Skin epidermis (tissue), 12 donors: ENCODE results near the gene RNF183.
A peak's percentile ranks its signal among the peaks of the same experiment; 100 is the strongest.
"Not testable (repeated sequence)": the region's sequence is repeated elsewhere in the genome, so short reads cannot be mapped to it uniquely, and the experiment has no call there.

Experiments used
- H3K27ac ChIP-seq, 21 experiments: fragments of 200-600 bp; sonication (generic) in 11 of 21; one replicate each; pipeline ENCODE4 v1.5.0; 2020; ENCODE audit warnings: mild to moderate bottlenecking in 3 of 21, inconsistent platforms in 2 of 21, moderate library complexity in 2 of 21
- H3K4me3 ChIP-seq, 7 experiments: fragments of 200-600 bp; sonication (generic) in 2 of 7; one replicate each; pipeline ENCODE4 v1.5.0; 2020; ENCODE audit warnings: inconsistent platforms in 2 of 7, mild to moderate bottlenecking in 2 of 7, moderate library complexity in 1 of 7

RNF183 gene

DNA sequence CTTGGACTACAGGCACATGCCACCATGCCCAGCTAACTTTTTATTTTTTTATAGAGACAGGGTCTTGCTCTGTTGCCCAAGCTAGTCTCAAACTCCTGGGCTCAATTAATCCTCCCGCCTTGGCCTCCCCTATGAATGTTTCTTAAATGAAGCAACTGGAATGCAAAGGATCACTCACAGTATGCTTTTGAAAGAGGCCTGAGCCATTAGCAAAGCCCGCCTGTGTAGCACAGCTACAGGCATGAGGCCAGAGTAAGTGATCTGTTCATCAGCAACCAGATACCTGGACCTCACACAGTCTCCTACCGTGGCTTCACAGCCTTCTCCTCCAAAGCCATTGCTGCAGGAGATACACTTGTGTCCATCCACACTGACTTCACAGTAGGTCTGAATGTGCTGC lies 16.9 kb upstream of the RNF183 start:
- Histone ChIP-seq H3K4me3 (no peak overlapping the region), H3K27ac (no peak overlapping the region)

- H3K4me3 ChIP-seq, result no peak overlapping the region
- H3K27ac ChIP-seq, result no peak overlapping the region
Measured at GRCh38 chr9:113319054-113319453, 15.9 kb upstream of the RNF183 start.

- Histone ChIP-seq H3K4me3 (no peak overlapping the region), H3K27ac (no peak overlapping the region)
Measured at GRCh38 chr9:113317777-113318176, 14.6 kb upstream of the RNF183 start.

DNA sequence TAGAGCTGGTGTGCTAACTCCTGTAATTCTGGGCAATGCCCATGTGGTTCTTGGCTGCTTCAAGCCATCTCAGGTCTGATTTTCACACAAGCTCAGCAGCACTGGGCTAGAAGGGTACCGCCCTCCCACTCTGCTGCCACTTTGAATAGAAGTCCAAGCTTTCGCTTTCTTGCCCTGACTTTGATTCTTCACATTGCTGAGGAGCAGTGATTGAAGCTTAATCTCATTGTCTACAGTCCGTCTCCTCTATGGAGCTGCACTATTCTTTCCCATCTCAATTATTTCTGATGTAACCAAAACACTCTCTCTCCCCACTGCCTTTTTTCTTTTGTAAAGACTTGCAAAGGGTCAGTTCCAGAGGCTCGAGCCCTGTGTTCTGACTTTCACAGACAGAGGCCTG lies 12.9 kb upstream of the RNF183 start:
- H3K27ac ChIP-seq, result no peak overlapping the region
- no peak overlapping the region for H3K4me3 ChIP-seq

DNA sequence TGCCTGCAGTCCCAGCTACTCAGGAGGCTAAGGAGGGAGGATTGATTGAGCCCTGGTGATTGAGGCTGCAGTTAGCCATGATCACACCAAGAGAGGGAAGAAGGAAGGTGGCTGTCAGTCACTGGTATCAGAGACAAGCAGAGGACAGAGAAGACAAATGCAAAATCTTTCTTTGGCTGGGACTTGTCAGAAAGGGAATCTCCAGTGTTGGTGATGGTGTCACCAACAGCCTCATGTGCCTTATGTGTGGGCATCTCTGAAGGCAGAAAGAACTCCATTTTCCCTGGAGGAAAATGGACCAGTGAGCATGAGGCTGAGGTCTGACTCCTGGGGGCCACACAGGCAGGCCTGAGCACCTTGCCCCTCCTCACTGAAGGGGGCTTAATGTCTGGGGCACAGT lies 12.1 kb upstream of the RNF183 start:
- H3K27ac ChIP-seq, result no peak overlapping the region
- H3K4me3 ChIP-seq, result no peak overlapping the region

DNA sequence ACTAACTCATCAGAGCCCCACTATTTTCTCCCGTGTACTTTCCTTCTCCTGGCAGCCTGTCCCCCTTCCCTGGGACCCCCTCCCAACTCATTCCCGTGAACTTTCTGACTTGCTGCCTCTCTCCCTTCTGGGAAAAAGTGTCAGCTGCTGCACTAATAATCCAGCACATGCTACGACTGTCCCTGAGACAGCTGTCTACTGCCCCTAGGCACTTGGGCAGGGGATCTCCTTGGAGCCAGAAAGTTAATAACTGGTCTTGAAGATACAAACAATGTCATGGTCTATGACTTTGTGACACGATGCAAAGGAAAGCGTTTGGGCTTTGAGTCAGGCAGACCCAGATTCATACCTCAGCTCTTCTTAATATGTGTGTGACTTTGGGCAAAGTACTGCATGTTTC lies 10.1 kb upstream of the RNF183 start:
- Histone ChIP-seq H3K27ac (no peak overlapping the region), H3K4me3 (no peak overlapping the region)

DNA sequence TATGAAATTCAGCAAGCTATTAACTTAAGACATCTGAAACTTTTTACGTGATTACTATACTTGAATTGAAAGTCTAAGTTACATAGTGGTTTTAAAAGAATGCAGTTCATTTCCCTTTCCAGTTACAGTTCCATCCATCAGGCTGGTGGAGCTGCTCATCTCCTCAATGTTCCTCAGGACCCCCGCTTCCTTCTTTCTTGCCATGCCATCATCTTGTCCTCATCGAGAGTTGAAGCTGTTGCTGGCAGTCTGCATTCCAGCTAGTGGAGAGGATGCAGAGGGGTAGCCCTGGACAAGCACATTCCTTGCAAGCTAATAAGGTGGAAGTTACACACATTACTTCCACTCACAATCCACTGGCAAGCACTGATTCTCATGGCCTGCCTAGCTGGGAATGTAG lies 8.8 kb upstream of the RNF183 start:
- Histone ChIP-seq H3K4me3 (no peak overlapping the region), H3K27ac (no peak overlapping the region)

- Histone ChIP-seq H3K4me3 (no peak overlapping the region), H3K27ac (peak overlapping the region in 1 of 21 experiments; percentile 5)
Measured at GRCh38 chr9:113310538-113310937, 7.4 kb upstream of the RNF183 start.

- H3K4me3 ChIP-seq, result no peak overlapping the region
- no peak overlapping the region for H3K27ac ChIP-seq
Measured at GRCh38 chr9:113309204-113309813, 6.1 kb upstream of the RNF183 start.

GRCh38 chr9:113307396-113307975 lies 4.3 kb upstream of the RNF183 start:
- no peak overlapping the region for H3K27ac ChIP-seq

DNA sequence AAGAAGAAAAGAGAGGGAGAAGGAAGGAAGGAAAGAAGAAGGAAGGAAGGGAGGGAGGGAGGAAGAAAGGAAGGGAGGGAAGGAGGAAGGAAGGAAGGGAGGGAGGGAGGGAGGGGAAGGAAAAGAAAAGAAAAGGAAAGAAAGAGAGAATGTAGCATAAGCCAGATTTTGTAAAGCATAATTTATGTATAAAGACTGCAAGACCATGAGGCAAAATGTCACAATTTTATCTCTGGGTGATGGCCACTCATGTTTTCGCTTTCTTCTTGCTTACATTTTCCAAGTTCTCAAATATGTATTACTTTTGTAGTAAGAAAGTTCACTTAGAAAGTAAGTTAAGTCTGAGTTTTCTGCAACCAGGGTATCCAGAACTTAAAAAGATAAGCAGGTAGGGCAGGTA lies 3.4 kb upstream of the RNF183 start:
- Histone ChIP-seq H3K4me3 (no peak overlapping the region), H3K27ac (no peak overlapping the region)

More at GRCh38 chr9:113307396-113307975, 4.3 kb upstream of the RNF183 start:
- H3K4me3 ChIP-seq, result no peak overlapping the region

- Histone ChIP-seq H3K4me3 (no peak overlapping the region), H3K27ac (no peak overlapping the region)
Measured at GRCh38 chr9:113301548-113301947, 1.6 kb downstream of the RNF183 start.

- Histone ChIP-seq H3K27ac (no peak overlapping the region), H3K4me3 (no peak overlapping the region)
Measured at GRCh38 chr9:113299800-113300292, 3.3 kb downstream of the RNF183 start.

DNA sequence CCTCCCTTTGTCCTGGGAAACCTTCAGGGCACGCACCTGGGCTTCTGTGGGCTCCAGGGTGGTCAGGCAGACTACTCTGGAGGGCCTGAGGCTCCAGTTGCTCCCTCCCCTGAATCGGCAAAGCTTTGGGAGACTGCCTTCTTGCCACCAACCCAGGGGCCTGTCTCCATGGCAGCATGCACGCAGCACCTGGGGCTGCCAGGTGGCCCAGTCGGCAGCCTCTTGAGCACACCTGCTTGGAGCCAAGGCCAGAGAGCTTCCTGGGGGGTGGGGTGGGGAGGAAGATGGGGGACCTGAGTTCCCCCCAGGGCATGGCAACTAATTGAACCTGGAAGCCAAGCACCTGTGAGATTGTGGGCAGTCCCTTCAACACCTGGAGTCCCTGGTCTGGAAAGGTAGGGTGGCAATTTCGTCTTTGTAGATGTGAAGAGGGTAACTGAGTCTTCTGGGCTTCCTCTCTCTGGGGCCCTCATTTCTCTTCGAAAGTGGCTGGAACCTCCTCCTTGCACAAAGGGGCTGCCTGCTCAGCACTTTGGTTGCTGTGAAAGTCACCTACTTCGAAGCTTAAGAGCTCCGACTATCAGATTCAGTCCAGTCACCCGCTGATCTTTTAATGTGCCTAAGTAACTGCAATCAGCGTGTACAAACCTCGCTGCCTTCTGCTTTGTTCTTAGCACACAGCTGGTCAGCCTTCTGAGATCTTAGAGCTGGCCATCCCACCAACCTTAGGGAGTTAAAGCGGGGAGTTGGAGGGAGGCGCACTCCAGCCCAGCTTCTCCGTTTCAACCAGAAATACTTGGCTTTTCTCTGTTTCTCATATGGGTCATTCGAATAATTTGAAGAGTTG lies 4.0 kb downstream of the RNF183 start:
- Histone ChIP-seq H3K27ac (no peak overlapping the region), H3K4me3 (no peak overlapping the region)

DNA sequence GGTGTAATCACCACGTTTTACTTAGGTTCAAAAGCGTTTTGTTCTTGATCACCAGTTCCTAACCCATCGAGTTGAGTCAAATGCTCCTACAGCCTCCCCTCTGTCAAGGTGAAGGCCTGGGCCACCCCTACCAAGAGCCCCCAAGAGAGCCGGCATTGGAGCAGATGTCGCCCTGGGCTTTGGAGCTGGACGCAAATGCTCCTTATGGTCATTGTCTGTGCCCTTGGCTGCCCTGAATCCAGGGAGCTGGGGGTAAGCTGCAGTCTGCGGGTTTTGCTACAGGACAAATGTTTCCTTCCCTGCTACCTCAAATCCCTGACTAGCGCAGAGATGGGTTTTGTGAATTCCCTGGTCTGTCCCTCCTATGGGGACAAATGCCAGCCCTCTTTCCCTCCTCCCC lies 4.9 kb downstream of the RNF183 start:
- H3K4me3 ChIP-seq, result no peak overlapping the region
- H3K27ac ChIP-seq, result no peak overlapping the region

DNA sequence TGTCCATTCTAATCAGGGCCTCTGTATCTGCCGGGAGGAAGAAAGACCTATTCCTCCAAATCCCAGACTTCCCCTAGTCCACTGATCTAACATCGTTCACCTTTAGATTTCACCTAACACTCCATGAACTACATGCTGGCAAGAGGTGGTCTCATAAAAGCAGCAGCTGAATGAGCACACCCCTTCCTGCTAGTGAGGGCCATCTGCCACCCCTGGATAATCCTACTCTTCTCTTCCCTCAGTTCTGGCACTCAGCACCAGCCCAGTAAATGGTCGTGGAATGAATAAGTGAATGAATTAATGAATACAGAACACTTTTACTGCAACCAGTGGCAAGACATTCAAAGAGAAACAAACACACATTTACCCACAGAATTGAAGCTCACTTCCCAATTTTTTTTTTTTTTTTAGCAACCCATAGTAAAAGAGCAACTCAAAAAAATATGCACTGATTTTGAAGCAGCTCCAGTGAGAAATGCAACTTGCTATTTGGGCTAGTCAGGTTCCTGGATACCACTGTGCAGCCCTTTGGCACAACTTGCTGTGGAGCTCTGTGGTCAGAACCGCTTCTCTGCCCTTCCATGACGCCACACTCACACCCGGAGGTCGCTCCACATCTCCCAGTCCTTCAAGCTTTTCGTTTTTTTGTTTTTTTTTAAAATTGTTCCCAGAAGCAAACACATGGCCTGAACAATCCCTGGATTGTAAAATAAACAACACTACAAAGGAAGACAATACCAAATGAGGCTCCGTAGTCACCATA lies 6.2 kb downstream of the RNF183 start:
- no peak overlapping the region for H3K4me3 ChIP-seq
- H3K27ac ChIP-seq, result no peak overlapping the region

DNA sequence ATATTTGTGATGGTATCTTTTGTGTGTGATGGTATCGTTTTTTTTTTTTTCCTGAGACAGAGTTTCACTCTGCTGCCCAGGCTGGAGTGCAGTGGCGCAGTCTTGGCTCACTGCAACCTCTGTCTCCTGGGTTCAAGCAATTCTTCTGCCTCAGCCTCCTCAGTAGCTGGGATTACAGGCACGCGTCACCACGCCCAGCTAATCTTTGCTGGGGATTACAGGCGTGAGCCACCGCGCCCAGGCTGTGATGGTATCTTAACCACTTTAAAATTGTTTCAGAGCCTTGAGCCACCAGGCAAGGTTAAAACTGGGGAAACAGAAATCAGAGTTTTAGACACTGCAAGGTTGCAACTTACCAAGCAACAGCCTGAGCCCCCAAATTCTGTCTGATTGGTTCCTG lies 6.9 kb downstream of the RNF183 start:
- H3K27ac ChIP-seq, H3K4me3 ChIP-seq: not testable (repeated sequence)

GRCh38 chr9:113293285-113293878 lies 9.8 kb downstream of the RNF183 start:
- Histone ChIP-seq H3K27ac (peak overlapping the region in 2 of 21 experiments; percentile 20 to 23), H3K4me3 (no peak overlapping the region)

GRCh38 chr9:113290052-113290607 lies 13.0 kb downstream of the RNF183 start:
- no peak overlapping the region for H3K27ac ChIP-seq

GRCh38 chr9:113289091-113289490 lies 14.1 kb downstream of the RNF183 start:
- Histone ChIP-seq H3K4me3 (no peak overlapping the region), H3K27ac (no peak overlapping the region)

More at GRCh38 chr9:113290052-113290607, 13.0 kb downstream of the RNF183 start:
- no peak overlapping the region for H3K4me3 ChIP-seq
